Measurements from ENCODE around the gene XBP1.
"Not testable (repeated sequence)": the region's sequence is repeated elsewhere in the genome, so short reads cannot be mapped to it uniquely, and the experiment has no call there.

Gene XBP1

DNA sequence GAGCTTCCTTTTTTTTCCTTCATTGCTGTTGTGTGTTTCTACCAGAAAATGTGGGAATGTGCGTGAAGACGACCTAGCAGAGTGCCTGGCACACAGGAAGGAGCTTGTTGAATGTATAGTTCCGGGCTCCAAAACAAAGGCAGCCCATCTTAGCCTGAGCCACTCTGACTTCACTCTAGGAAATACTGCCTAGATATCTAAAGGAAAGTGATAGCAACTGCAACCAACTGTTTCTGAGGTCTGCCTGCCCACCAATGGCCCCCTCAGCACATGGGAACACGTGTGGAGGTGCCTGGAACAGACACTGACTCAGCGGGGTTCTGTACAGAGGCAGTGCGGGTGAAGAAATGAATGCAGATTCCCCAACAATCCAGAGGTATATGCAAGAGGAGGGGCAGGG is 14.7 kb upstream of the XBP1 start:
- no peak overlapping the region for H3K4me3 ChIP-seq (ENCODE audit: low read depth, low read length)
- POLR2A ChIA-PET: no interaction called here
- CTCF ChIA-PET: interaction anchor here (1.4 to 7.2 kb wide), 2 partner anchors 14 to 41 kb away, joined by 3 to 59 read pairs; no protein-coding TSS in a partner anchor
- no peak for DNase-seq (ENCODE audit: low read depth, low spot score)
- TF ChIP-seq, protein P1, sequence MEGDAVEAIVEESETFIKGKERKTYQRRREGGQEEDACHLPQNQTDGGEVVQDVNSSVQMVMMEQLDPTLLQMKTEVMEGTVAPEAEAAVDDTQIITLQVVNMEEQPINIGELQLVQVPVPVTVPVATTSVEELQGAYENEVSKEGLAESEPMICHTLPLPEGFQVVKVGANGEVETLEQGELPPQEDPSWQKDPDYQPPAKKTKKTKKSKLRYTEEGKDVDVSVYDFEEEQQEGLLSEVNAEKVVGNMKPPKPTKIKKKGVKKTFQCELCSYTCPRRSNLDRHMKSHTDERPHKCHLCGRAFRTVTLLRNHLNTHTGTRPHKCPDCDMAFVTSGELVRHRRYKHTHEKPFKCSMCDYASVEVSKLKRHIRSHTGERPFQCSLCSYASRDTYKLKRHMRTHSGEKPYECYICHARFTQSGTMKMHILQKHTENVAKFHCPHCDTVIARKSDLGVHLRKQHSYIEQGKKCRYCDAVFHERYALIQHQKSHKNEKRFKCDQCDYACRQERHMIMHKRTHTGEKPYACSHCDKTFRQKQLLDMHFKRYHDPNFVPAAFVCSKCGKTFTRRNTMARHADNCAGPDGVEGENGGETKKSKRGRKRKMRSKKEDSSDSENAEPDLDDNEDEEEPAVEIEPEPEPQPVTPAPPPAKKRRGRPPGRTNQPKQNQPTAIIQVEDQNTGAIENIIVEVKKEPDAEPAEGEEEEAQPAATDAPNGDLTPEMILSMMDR (IDR thresholded peaks at IDR 0.05; ENCODE audit: insufficient read depth, low read length, missing control alignments): no peak

DNA sequence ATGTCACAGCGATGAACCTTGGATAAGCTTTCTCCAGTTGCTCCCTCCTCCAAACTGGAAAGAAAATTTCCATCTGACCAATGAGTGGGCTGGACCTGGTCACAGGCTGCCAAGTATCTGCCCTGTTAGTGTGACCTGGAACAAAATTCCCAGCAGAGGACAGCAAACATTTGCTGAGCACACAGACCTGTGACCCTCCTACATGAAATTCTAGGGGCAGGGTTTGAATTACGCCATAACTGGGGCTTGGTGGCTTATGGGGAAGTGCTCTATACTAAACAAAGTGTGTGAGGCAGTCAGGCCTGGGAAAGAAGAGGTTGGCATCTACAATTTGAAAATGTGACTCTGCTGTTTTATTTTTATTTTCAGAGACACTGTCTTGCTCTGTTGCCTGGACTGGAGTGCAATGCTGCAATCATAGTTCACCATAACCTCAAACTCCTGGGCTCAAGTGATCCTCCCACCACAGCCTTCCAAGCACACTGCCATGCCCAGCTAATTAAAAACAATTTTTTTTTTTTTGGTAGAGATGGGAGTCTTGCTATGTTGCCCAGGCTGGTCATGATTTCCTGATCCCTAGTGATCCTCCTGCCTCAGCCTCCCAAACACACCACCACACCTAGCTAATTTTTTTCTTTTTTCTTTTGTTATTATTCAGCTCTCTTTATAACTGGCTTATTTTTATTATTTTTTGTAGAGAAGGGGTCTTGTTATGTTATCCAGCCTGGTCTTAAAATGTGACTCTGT is 13.6 kb upstream of the XBP1 start:
- POLR2A ChIA-PET: no interaction called here
- CTCF ChIA-PET: interaction anchor here (1.4 to 7.2 kb wide), 3 partner anchors 15 to 214 kb away, joined by 3 to 59 read pairs (median 20); no protein-coding TSS in a partner anchor
- DNase-seq (ENCODE audit: low read depth, low spot score): no peak
- H3K4me3 ChIP-seq (ENCODE audit: low read depth, low read length): no peak overlapping the region
- TF ChIP-seq, protein P1 (IDR thresholded peaks at IDR 0.05; ENCODE audit: insufficient read depth, low read length, missing control alignments): no peak

DNA sequence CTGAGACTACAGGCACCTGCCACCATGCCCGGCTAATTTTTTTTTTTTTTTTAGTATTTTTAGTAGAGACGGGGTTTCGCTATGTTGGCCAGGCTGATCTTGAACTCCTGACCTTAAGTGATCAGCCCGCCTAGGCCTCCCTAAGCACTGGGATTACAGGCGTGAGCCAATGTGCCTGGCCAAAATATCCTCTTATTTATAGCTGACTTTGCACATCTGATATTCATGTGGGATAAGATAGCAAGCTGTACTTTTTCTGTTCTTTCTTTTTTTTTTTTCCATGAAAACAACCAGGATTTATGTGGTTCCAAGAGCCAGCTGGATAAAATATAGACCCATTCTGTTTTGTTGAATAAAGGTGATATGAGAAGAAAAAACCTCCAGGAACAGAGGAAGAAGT is 12.1 kb upstream of the XBP1 start:
- TF ChIP-seq, protein P1 (IDR thresholded peaks at IDR 0.05; ENCODE audit: insufficient read depth, low read length, missing control alignments): no peak
- no peak overlapping the region for H3K4me3 ChIP-seq (ENCODE audit: low read depth, low read length)
- POLR2A ChIA-PET: interaction anchor here (1.0 kb wide), 1 partner anchor 12 kb away, joined by 3 read pairs; the partner anchor contains the start of gene XBP1
- no peak for DNase-seq (ENCODE audit: low read depth, low spot score)
- CTCF ChIA-PET: interaction anchor here (1.6 to 7.2 kb wide), 3 partner anchors 9 to 212 kb away, joined by 7 to 59 read pairs (median 20); no protein-coding TSS in a partner anchor

DNA sequence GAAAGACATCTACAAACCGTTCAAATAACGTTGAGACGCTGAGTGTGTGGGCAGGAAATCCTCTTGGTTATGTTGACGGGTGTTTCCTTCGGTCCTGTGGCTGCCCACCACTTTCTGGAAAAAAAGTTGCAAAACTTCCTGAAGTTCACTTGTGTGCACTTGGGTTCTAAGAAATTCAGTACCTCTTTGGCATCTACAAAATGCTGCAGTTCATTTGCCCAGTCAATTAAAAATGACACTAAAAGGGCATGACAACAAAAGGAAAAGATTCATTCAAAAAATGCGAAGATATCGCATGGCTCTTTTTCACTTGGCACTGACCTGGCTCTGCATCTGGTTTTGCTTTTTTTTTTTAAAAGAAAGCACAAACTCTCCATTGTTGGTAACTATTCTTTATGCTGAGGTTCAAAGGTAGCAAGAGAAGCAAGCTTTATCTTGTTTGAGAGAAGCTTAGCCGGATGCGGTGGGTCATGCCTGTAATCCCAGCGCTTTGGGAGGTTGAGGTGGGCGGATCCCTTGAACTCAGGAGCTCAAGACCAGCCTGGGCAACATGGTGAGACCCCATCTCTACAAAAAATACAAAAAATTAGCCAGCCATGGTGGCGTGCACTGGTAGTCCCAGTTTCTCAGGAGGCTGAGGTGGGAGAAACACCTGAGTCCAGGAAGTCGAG is 10.6 kb upstream of the XBP1 start:
- CTCF ChIA-PET: interaction anchor here (0.9 to 4.1 kb wide), 2 partner anchors 18 to 211 kb away, joined by 4 to 20 read pairs; no protein-coding TSS in a partner anchor
- no peak for DNase-seq (ENCODE audit: low read depth, low spot score)
- TF ChIP-seq, protein P1 (IDR thresholded peaks at IDR 0.05; ENCODE audit: insufficient read depth, low read length, missing control alignments): no peak

DNA sequence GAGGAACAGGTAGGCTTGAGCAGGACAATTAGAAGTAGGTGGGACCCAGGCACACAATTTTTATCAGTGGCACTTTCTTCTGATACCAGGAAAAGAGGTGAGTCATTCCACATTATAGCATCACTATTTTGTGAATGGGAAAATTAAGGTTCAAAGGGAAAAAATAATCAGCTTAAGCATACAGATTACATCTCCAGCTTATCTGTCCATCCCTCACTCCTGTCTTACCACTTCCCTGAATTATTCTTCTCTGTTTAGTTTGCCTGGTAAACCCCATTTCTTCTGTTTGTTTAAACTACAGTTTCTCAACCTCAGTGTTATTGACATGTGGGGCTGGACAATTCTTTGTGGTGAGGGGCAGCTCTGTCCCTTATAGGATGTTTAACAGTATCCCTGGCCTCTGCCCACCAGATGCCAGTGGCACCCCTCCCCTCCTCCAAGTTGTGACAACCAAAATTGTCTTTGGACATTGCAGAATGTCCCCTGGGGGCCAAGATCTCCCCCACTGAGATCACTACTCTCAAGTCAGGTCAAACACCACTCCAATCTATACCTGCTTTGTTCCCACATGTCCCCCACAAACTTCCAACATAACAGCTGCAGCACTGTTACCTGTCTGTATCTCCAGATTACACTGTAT is 8.5 kb upstream of the XBP1 start:
- POLR2A ChIA-PET: no interaction called here
- CTCF ChIA-PET: interaction anchor here (0.7 to 3.4 kb wide), 4 partner anchors 10 to 208 kb away, joined by 3 to 15 read pairs (median 7); no protein-coding TSS in a partner anchor

More for the DNA sequence above, 10.6 kb upstream of the XBP1 start:
- no peak overlapping the region for H3K4me3 ChIP-seq (ENCODE audit: low read depth, low read length)
- POLR2A ChIA-PET: no interaction called here

DNA sequence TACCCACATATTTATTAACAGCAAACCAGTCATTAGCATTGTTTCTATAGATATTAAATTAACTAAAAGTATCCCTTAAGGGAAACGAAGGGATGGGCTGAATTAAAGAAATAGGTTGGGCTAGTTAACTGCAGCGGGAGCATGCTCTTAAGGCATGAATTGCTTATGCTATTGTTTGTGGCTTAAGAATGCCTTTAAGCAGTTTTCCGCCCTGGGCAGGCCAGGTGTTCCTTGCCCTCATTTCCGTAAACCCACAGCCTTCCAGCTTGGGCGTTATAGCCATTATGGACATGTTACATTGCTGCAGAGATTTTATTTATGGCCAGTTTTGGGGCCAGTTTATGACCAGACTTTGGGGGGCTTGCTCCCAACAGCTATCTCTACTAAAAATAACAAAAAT is 5.1 kb upstream of the XBP1 start:
- DNase-seq (ENCODE audit: low read depth, low spot score); H3K4me3 ChIP-seq (ENCODE audit: low read depth, low read length); POLR2A ChIA-PET; CTCF ChIA-PET: not testable (repeated sequence)

More for the DNA sequence above, 8.5 kb upstream of the XBP1 start:
- H3K4me3 ChIP-seq (ENCODE audit: low read depth, low read length): no peak overlapping the region
- TF ChIP-seq, protein P1 (IDR thresholded peaks at IDR 0.05; ENCODE audit: insufficient read depth, low read length, missing control alignments): no peak
- DNase-seq (ENCODE audit: low read depth, low spot score): no peak

Data from AG04449 (cell line).